Measurements from ENCODE around the gene TEAD3.

GRCh38 chr6:35489066-35489465 lies 7.8 kb downstream of the TEAD3 start:
- no peak for TF ChIP-seq POLR2A (IDR thresholded peaks at IDR 0.05)
- TF ChIP-seq, protein P1, sequence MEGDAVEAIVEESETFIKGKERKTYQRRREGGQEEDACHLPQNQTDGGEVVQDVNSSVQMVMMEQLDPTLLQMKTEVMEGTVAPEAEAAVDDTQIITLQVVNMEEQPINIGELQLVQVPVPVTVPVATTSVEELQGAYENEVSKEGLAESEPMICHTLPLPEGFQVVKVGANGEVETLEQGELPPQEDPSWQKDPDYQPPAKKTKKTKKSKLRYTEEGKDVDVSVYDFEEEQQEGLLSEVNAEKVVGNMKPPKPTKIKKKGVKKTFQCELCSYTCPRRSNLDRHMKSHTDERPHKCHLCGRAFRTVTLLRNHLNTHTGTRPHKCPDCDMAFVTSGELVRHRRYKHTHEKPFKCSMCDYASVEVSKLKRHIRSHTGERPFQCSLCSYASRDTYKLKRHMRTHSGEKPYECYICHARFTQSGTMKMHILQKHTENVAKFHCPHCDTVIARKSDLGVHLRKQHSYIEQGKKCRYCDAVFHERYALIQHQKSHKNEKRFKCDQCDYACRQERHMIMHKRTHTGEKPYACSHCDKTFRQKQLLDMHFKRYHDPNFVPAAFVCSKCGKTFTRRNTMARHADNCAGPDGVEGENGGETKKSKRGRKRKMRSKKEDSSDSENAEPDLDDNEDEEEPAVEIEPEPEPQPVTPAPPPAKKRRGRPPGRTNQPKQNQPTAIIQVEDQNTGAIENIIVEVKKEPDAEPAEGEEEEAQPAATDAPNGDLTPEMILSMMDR (IDR thresholded peaks at IDR 0.05), result no peak
